Heart right ventricle (tissue), 16 donors: ENCODE measurements around the gene WDR33. TPM values are rescaled to one million over a fixed set of nuclear protein-coding genes. Genes with fewer than 3 reads are reported as not detected.
A peak's percentile ranks its signal among the peaks of the same experiment; 100 is the strongest.

ENCODE experiments used
- ATAC-seq, 8 donors: fragments of 200-7000 bp; cut with Tn5 transposase; one replicate each; pipeline ENCODE4 v1.9.1; 2020; ENCODE audit warnings: mild to moderate bottlenecking in 8 of 8, moderate library complexity in 8 of 8, moderate number of reproducible peaks in 1 of 8
- DNase-seq, 2 donors: peaks; one replicate each; pipeline ENCODE4 v3.0.0-alpha.2; 2020
- H3K27ac ChIP-seq, 10 donors: fragments of 200-600 bp; sonication (generic) in 2 of 10; one replicate each; pipeline versions ENCODE4 v1.5.0 to v1.8.0; 2020 to 2022; ENCODE audit warnings: mild to moderate bottlenecking in 3 of 10
- H3K27me3 ChIP-seq, 7 donors: fragments of 200-600 bp; one replicate each; pipeline ENCODE4 v1.8.0; 2021 to 2022; ENCODE audit warnings: mild to moderate bottlenecking in 2 of 7
- H3K36me3 ChIP-seq, 9 donors: fragments of 200-600 bp; sonication (generic) in 1 of 9; one replicate each; pipeline versions ENCODE4 v1.5.0 to v1.8.0; 2020 to 2022; ENCODE audit warnings: mild to moderate bottlenecking in 2 of 9
- H3K4me1 ChIP-seq, 9 donors: fragments of 200-600 bp; sonication (generic) in 1 of 9; one replicate each; pipeline versions ENCODE4 v1.5.0 to v1.8.0; 2020 to 2022; ENCODE audit warnings: mild to moderate bottlenecking in 4 of 9
- H3K4me3 ChIP-seq, 10 donors: fragments of 200-600 bp; sonication (generic) in 2 of 10; one replicate each; pipeline versions ENCODE4 v1.5.0 to v1.8.0; 2020 to 2022; ENCODE audit warnings: mild to moderate bottlenecking in 7 of 10, moderate library complexity in 2 of 10
- H3K9me3 ChIP-seq, 11 donors: fragments of 200-600 bp in 10 of 11; sonication (generic) in 2 of 11; one replicate each; pipeline versions ENCODE4 v1.5.0 to v1.8.0; 2013 to 2022; ENCODE audit warnings: mild to moderate bottlenecking in 2 of 11, control low read depth in 1 of 11, moderate library complexity in 1 of 11
- WGBS, 2 donors: extraction: QIAGEN DNeasy Blood & Tissue Kit; methylation state at CpG; one replicate each; pipeline ENCODE4 v1.1.7; 2013; ENCODE audit warnings: inconsistent platforms in 1 of 2; 5-methylcytosine and 5-hydroxymethylcytosine counted together
- intact Hi-C, 10 donors: fragments of 100-400 bp; cut with DNase I; formaldehyde crosslinking; loops; one replicate each; pipeline versions ENCODE4 v1.11.1 to v1.14.2; 2022
- polyA plus RNA-seq, 2 donors: library from polyadenylated mRNA; stranded (reverse); fragments of 200-250 nt; gene quantifications; one replicate each; pipeline ENCODE4 v1.2.3, GENCODE V29; 2013
- total RNA-seq, 10 donors: library from RNA; stranded (reverse); fragmentation: NEBNext Ultra II Directional in 3 of 10; extraction: Animal tissue kit (Norgen Biotek cat#: 25700) in 3 of 10; gene quantifications; one replicate each; pipeline versions ENCODE4 v1.2.1 to v1.2.4, GENCODE V29; 2021 to 2023
- TF ChIP-seq, protein P1 (sequence below), 9 donors: fragments of 200-600 bp; sonication (generic) in 2 of 9; IDR thresholded peaks; one replicate each; pipeline versions ENCODE4 v1.5.0 to v1.8.0; 2021 to 2022; ENCODE audit warnings: antibody characterized with exemption in 9 of 9, mild to moderate bottlenecking in 5 of 9, moderate library complexity in 1 of 9
- donor health status: Arrhythmogenic right ventricular cardiomyopathy.
- donor health status: ischemic (EF 13 %, LVEDD 7.1; RV severe dilation, severe dysfunction).
- donor health status: healthy with polysubstance abuse.
- donor health status: DM: no; HTN: yes; CAD: no.
- donor health status: DM: no; HTN: no; CAD: no.
- donor health status: ischemic (EF 25% LVEDD 6.9; RV normal size, moderate dysfunction).
- donor health status: ischemic (EF 25% LVEDD 5.7; RV mildly dilated, moderate dysfunction).
- donor health status: healthy.
- donor health status: DM: yes; HTN: yes; CAD: no.
- donor health status: Ischemic cardiomyopathy.
- donor health status: ischemic (EF 35%, LVEDD 5.7; RV mildly dilated, moderate dysfunction).
- donor health status: nonischemic (EF 11% LVEDD 7.7; RV severe dilation, severe dysfunction).
- donor health status: DM: yes; HTN: yes; CAD: no.
- donor health status: PGD.
- donor health status: ischemic (EF 29% LVEDD 5.4; RV normal size, mild dysfunction).
- donor health status: nonischemic (EF 23%, LVEDD 6.1; RV moderate dilation, normal function).

WDR33 gene
- total and polyA plus RNA-seq, 12 donors, result 10.5 to 47.6 (median 42.1) TPM

- Histone ChIP-seq H3K4me3 (peak overlapping the region in 5 of 10 donors; percentile 40 to 55 (median 46)), H3K36me3 (peaks cover 0 to 16% (median 0%) of the 10 kb centered on the region in 9 donors), H3K4me1 (peaks cover 46 to 96% (median 84%) of the 10 kb centered on the region in 9 donors), H3K27ac (peak overlapping the region; percentile 77 to 96 (median 88)), H3K27me3 (peaks cover 0 to 35% (median 0%) of the 10 kb centered on the region in 7 donors), H3K9me3 (peaks cover 0 to 9% (median 0%) of the 10 kb centered on the region in 11 donors)
- intact Hi-C loops, result no loop called here
- 68 to 72% methylated on average over 8 of the region's 8 CpGs for WGBS, 2 donors
- no peak for ATAC-seq
- no peak for DNase-seq
- TF ChIP-seq, protein P1, sequence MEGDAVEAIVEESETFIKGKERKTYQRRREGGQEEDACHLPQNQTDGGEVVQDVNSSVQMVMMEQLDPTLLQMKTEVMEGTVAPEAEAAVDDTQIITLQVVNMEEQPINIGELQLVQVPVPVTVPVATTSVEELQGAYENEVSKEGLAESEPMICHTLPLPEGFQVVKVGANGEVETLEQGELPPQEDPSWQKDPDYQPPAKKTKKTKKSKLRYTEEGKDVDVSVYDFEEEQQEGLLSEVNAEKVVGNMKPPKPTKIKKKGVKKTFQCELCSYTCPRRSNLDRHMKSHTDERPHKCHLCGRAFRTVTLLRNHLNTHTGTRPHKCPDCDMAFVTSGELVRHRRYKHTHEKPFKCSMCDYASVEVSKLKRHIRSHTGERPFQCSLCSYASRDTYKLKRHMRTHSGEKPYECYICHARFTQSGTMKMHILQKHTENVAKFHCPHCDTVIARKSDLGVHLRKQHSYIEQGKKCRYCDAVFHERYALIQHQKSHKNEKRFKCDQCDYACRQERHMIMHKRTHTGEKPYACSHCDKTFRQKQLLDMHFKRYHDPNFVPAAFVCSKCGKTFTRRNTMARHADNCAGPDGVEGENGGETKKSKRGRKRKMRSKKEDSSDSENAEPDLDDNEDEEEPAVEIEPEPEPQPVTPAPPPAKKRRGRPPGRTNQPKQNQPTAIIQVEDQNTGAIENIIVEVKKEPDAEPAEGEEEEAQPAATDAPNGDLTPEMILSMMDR (IDR thresholded peaks at IDR 0.05), result no peak
Observed at GRCh38 chr2:127665267-127665893, 145.6 kb downstream of the WDR33 start.

DNA sequence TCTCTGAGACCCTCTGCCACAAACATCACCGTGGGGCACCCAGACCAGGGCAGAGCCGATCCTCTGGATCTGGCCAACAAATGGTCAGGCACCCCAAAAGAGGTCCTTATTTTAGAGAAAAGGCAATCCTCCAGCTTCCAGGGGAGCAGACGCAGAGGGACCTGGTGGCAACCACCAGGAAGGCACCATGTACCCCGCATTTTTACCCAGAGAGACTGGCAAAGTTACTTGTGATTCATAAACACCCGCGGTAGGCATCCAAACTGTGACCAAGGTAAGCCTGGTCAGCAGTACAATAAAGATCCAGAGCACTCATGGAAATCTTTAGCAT lies 146.1 kb downstream of the WDR33 start:
- WGBS, 2 donors, result 64 to 71% methylated on average over 6 of the region's 6 CpGs
- Histone ChIP-seq H3K4me1 (peaks cover 47 to 97% (median 86%) of the 10 kb centered on the region in 9 donors), H3K27ac (peak overlapping the region; percentile 77 to 96 (median 88)), H3K27me3 (peaks cover 0 to 35% (median 0%) of the 10 kb centered on the region in 7 donors), H3K9me3 (peaks cover 0 to 9% (median 0%) of the 10 kb centered on the region in 11 donors), H3K4me3 (peak overlapping the region in 9 of 10 donors; percentile 28 to 55 (median 40)), H3K36me3 (peaks cover 0 to 15% (median 0%) of the 10 kb centered on the region in 9 donors)
- ATAC-seq (no peak), DNase-seq (no peak)
- TF ChIP-seq, protein P1 (IDR thresholded peaks at IDR 0.05), result no peak
- intact Hi-C loops, result no loop called here

DNA sequence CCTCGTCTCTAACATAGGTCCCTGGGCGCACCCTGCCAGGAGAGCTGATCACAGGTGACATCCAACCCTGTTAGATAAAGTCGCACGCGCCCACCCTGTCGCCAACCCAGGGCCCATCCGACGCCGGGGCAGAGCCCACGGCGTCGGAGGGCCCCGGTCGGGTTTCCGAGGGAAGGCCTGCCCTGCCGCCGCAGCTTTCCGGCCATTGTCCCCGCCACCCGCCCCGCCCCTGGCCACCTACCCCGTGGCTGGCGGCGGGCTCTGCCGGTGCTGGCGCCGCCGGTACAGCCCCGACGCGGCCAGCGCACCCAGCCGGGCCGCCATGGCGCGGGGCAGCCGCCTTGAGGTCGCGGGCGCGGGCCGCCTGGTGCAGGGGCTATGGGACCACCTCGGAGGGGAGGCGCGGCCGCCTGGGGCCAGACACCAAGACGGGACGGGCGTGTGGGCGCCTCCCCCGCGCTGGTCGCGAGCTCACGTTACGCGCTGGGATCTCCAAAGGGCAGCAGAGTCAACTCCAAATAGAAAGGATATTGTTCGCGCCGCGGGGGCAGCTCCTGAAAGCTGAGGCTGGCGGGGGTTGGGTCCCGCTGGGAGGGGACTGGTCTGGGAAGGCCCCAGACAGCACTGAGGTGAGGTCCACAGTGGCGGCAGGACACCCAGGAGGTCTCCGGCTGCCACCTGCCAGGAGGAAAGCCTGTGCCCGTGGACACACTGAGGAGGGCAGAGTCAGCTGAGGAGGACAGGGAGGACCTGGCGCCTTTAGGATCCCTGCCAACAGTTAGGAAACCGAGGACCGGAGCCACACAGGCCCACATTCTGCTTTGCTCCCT lies 146.7 kb downstream of the WDR33 start:
- H3K36me3 ChIP-seq, result peaks cover 0 to 15% (median 0%) of the 10 kb centered on the region in 9 donors
- intact Hi-C loops, result no loop called here

More for the DNA sequence above, 146.7 kb downstream of the WDR33 start:
- 8 to 16% methylated on average over 66 to 69 of the region's 69 CpGs for WGBS, 2 donors
- Histone ChIP-seq H3K4me3 (peak overlapping the region in 9 of 10 donors; percentile 28 to 55 (median 40)), H3K9me3 (peaks cover 0 to 9% (median 0%) of the 10 kb centered on the region in 11 donors), H3K4me1 (peaks cover 51 to 97% (median 86%) of the 10 kb centered on the region in 9 donors), H3K27ac (peak overlapping the region; percentile 77 to 96 (median 88)), H3K27me3 (peaks cover 0 to 35% (median 0%) of the 10 kb centered on the region in 7 donors)
- TF ChIP-seq, protein P1 (IDR thresholded peaks at IDR 0.05), result no peak
- ATAC-seq (peak; percentile 9 to 63 (median 32)), DNase-seq (peak; percentile 53 to 63)
